Transverse colon (tissue), 4 donors: ENCODE data around the gene LIG1. TPM values are rescaled to one million over a fixed set of nuclear protein-coding genes. Genes with fewer than 3 reads are reported as not detected.

Experiments
- DNase-seq: peaks from one replicate; pipeline ENCODE4 v3.0.0-alpha.2; 2019
- H3K27ac ChIP-seq, 4 donors: fragments of 200-600 bp; sonication (generic); 2 replicates each; pipeline ENCODE4 v1.5.1; 2016 to 2018; ENCODE audit warnings: inconsistent platforms in 4 of 4
- H3K27me3 ChIP-seq: fragments of 200-600 bp; sonication (generic); 2 replicates; pipeline ENCODE4 v1.5.1; 2017; ENCODE audit warnings: inconsistent platforms
- H3K36me3 ChIP-seq, 4 donors: fragments of 200-600 bp; sonication (generic); 2 replicates each; pipeline ENCODE4 v1.5.1; 2017 to 2019; ENCODE audit warnings: inconsistent platforms in 4 of 4
- H3K4me1 ChIP-seq, 4 donors: fragments of 200-600 bp; sonication (generic); 2 replicates each; pipeline ENCODE4 v1.5.1; 2017 to 2020; ENCODE audit warnings: inconsistent platforms in 4 of 4
- H3K4me3 ChIP-seq, 4 donors: fragments of 200-600 bp; sonication (generic); 1 replicate in 1 of 4; 2 replicates in 3 of 4; pipeline versions ENCODE4 v1.5.1 to v1.6.1; 2017 to 2019; ENCODE audit warnings: inconsistent platforms in 4 of 4
- H3K9me3 ChIP-seq, 2 donors: fragments of 200-600 bp; sonication (generic); 2 replicates each; pipeline ENCODE4 v1.5.1; 2017 to 2019; ENCODE audit warnings: inconsistent platforms in 2 of 2
- CTCF ChIP-seq, 5 experiments: fragments of 200-600 bp in 3 of 5; fragments of 450-650 bp in 2 of 5; sonication (generic) in 3 of 5; IDR thresholded peaks; 1 replicate in 2 of 5; 2 replicates in 3 of 5; pipeline ENCODE4 v1.5.1; 2016 to 2017; ENCODE audit warnings: antibody characterized with exemption in 5 of 5, inconsistent platforms in 3 of 5, mild to moderate bottlenecking in 2 of 5, moderate library complexity in 1 of 5
- EP300 ChIP-seq: sonication (generic); formaldehyde crosslinking; IDR thresholded peaks from one replicate; pipeline ENCODE4 v1.6.1; 2017; ENCODE audit warnings: antibody characterized with exemption, low read depth
- POLR2A ChIP-seq: fragments of 450-650 bp; IDR thresholded peaks from one replicate; pipeline ENCODE4 v1.6.1; 2016; ENCODE audit warnings: antibody characterized with exemption, mild to moderate bottlenecking, moderate library complexity
- POLR2AphosphoS5 ChIP-seq, 3 donors: sonication (generic); formaldehyde crosslinking; IDR thresholded peaks; one replicate each; pipeline ENCODE4 v1.6.1; 2016; ENCODE audit warnings: antibody characterized with exemption in 3 of 3
- WGBS, 2 donors: methylation state at CpG; one replicate each; pipeline ENCODE4 v1.1.5; 2018; ENCODE audit warnings: low coverage in 1 of 2; 5-methylcytosine and 5-hydroxymethylcytosine counted together
- in situ Hi-C, 4 donors: fragments of 200-750 bp; cut with MboI; loops; one replicate each; pipeline versions ENCODE4 v1.15.0 to v1.15.1; 2017; ENCODE audit warnings: low sequenced_read_pairs in 3 of 4, low pct_ligation_motif_present in 1 of 4, low pct_unique_long_range_greater_than_20kb in 1 of 4
- intact Hi-C: fragments of 100-400 bp; cut with DNase I; formaldehyde crosslinking; loops from one replicate; pipeline ENCODE4 v1.15.1; 2023; ENCODE audit warnings: low total_unique reads
- total RNA-seq, 4 donors: library from RNA; depleted of rRNA; stranded (reverse); fragments of >200 nt; gene quantifications; one replicate each; pipeline ENCODE4 v1.1.0, GENCODE V29; 2016

The LIG1 gene
- total RNA-seq, 4 donors from 2014 or later = 14.3 to 71.4 (median 26.8) TPM

- no peak for DNase-seq
- WGBS, 2 donors = 20 to 62% methylated on average over 2 to 9 of the region's 9 CpGs
- intact Hi-C loops (no loop called here), in situ Hi-C loops (loop anchor here in 3 of 4 donors (5.0 to 25.0 kb wide), 3 partner anchors 47 to 192 kb away; no protein-coding TSS in a partner anchor)
- Histone ChIP-seq H3K27me3 (no peaks in the 10 kb centered on the region), H3K4me3 (no peak overlapping the region), H3K4me1 (peaks cover 0 to 7% (median 2%) of the 10 kb centered on the region in 4 donors), H3K27ac (no peak overlapping the region), H3K36me3 (no peaks in the 10 kb centered on the region), H3K9me3 (no peaks in the 10 kb centered on the region)
- TF ChIP-seq POLR2AphosphoS5 (IDR thresholded peaks at IDR 0.05) (no peak), EP300 (no peak), POLR2A (no peak), CTCF (IDR thresholded peaks at IDR 0.05) (no peak)
These were observed 16.1 kb downstream of the LIG1 start for GRCh38 chr19:48154003-48154402.

GRCh38 chr19:48152551-48152950 is 17.6 kb downstream of the LIG1 start:
- H3K9me3 ChIP-seq = no peaks in the 10 kb centered on the region
- H3K36me3 ChIP-seq = no peaks in the 10 kb centered on the region
- TF ChIP-seq POLR2A (no peak), EP300 (no peak), POLR2AphosphoS5 (IDR thresholded peaks at IDR 0.05) (no peak), CTCF (IDR thresholded peaks at IDR 0.05) (peak; percentile 81 to 94 (median 85))
- no peak overlapping the region for H3K27ac ChIP-seq
- peak; percentile 64 for DNase-seq
- in situ Hi-C loops (loop anchor here in 3 of 4 donors (5.0 to 25.0 kb wide), 3 partner anchors 45 to 190 kb away; no protein-coding TSS in a partner anchor), intact Hi-C loops (loop anchor here (1.0 kb wide), 1 partner anchor 45 kb away; no protein-coding TSS in a partner anchor)
- WGBS, 2 donors = 22 to 30% methylated on average over 7 to 8 of the region's 8 CpGs
- no peaks in the 10 kb centered on the region for H3K27me3 ChIP-seq
- no peak overlapping the region for H3K4me3 ChIP-seq
- H3K4me1 ChIP-seq = peaks cover 0 to 7% (median 2%) of the 10 kb centered on the region in 4 donors

GRCh38 chr19:48149430-48149829 is 20.7 kb downstream of the LIG1 start:
- Histone ChIP-seq H3K36me3 (no peaks in the 10 kb centered on the region), H3K27me3 (no peaks in the 10 kb centered on the region), H3K9me3 (no peaks in the 10 kb centered on the region), H3K4me3 (no peak overlapping the region), H3K4me1 (peaks cover 0 to 7% (median 2%) of the 10 kb centered on the region in 4 donors), H3K27ac (peak overlapping the region in 1 of 4 donors; percentile 56)
- intact Hi-C loops = no loop called here
- TF ChIP-seq CTCF (IDR thresholded peaks at IDR 0.05) (no peak), EP300 (no peak), POLR2AphosphoS5 (IDR thresholded peaks at IDR 0.05) (no peak), POLR2A (no peak)
- in situ Hi-C loops = no loop called here
- 66 to 68% methylated on average over 3 to 6 of the region's 6 CpGs for WGBS, 2 donors
- peak; percentile 16 for DNase-seq

GRCh38 chr19:48148576-48148975 is 21.6 kb downstream of the LIG1 start:
- Histone ChIP-seq H3K4me1 (peaks cover 0 to 7% (median 2%) of the 10 kb centered on the region in 4 donors), H3K9me3 (no peaks in the 10 kb centered on the region), H3K27ac (no peak overlapping the region), H3K27me3 (no peaks in the 10 kb centered on the region), H3K4me3 (no peak overlapping the region), H3K36me3 (no peaks in the 10 kb centered on the region)
- WGBS, 2 donors = 71 to 97% methylated on average over 4 to 9 of the region's 9 CpGs
- TF ChIP-seq EP300 (no peak), CTCF (IDR thresholded peaks at IDR 0.05) (no peak), POLR2A (no peak), POLR2AphosphoS5 (IDR thresholded peaks at IDR 0.05) (no peak)
- no peak for DNase-seq
- intact Hi-C loops (no loop called here), in situ Hi-C loops (no loop called here)
